GM19239 (cell line): Measurements from ENCODE around the gene LSM3.
A peak's percentile ranks its signal among the peaks of the same experiment; 100 is the strongest.
"Not testable (repeated sequence)": the region's sequence is repeated elsewhere in the genome, so short reads cannot be mapped to it uniquely, and the experiment has no call there.

Source experiments
- DNase-seq: peaks from one replicate; pipeline ENCODE4 v3.0.0; 2011; ENCODE audit warnings: low spot score; ENCODE audit not compliant: insufficient read length
- FAIRE-seq: peaks from 2 replicates; lab custom pipeline; 2011; peaks lifted over from hg19 to GRCh38; lab: Jason Lieb, UNC

The LSM3 gene

DNA sequence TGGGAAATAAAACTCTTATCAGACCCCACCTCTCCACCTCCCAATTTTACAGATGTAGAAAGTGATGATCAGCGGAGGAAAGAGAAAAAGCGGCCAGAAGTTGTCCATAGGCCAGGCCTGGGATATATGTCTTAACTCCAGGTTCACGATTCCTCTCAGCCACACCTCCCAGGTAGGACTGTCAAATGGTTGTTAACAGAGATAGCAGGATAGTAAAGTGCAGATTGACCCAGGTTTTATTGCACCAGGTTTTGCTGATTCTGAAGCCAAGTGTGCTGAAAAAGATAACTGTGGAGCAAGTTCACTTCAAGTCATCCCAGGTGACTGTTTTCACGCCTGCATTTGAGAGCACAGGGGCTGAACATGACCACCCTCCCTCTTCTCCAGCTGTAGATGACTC, 36.1 kb downstream of the LSM3 start:
- FAIRE-seq = no peak
- no peak for DNase-seq

DNA sequence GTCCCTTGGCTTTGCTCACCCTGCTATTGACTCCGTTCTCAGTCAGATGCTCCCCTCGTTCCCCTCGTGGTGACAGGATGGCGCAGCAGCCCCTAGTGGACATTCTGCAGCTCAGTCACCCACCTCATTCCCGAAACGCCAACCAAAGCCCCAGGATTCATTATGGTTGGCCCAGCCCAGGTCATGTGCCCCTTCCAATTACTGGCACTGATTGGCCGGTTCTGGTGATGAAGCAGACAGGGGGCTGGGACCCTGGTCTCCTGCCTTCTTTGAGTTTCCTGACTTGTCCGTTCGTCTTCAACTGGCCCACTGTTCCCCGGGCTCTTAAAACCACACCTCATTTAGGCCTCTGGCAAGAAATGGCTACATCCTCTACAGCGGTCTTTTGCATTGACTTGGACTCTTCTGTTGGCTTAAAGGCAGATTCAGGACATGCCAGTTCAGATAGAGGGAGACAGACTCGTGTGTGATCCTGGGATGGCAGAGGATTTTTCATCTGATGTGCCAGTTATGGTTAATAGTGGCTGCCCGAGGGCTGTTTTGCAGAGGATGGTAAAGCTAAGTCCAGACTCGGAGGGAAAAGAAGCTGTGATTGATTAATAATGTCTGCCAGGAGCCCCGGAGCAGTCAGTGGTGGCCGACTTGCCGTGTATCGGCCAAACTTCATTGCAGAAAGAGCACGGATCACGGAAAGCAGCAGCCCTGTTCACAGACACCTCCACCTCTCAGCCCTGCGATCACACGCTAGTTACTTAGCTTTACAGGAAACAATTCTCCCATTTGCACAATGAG, 37.8 kb downstream of the LSM3 start:
- DNase-seq (no peak), FAIRE-seq (no peak)

DNA sequence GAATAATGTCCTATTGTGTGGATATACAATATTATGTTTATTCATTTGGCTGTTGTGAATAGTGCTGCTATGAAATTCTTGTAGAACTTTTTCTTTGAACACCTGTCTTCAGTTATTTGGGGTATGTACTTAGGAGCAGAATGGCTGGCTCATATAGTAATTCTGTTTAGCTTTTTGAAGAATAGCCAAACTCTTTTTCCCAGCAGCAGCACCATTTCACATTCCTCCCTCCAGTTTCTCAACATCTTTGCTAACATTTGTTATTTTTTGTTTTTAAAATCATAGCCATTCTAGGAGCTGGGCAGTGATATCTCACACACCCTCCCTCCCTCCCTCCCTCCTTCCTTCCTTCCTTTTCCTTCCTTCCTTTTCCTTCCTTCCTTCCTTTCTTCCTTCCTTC, 39.7 kb downstream of the LSM3 start:
- no peak for DNase-seq
- no peak for FAIRE-seq

DNA sequence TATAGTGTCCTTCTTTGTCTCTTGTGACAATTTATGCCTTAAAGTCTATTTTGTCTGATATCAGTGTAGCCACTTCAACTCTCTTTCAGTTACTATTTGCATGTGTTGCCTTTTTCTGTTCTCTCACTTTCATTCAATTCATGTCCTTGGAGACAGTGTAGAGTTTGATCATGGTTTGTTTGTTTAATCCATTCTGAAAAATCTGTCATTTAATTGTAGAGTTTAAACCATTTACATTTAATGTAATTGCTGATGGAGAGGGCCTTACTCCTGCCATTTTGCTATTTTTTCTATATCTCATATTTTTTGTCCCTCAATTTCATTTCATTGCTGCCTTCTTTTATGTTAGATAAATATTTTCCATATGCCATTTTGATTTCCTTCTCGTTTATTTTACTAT, 42.3 kb downstream of the LSM3 start:
- FAIRE-seq = no peak
- DNase-seq = no peak

DNA sequence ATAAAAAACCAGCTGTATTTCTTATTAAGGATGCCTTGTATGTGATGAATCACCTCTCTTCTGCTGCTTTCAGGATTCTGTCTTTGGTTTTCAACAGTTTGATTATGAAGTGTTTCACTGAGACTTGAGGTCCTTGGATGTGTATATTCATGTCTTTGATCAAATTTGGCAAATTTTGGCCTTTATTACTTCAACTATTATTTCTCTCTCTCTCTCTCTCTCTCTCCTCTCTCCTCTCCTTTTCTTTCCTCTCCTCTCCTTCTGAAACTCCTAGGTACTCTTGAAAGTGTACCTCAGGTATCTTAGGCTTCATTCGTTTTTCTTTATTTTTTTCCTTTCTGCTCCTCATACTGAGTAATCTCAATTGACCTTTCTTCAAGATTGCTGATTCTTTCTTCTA, 43.3 kb downstream of the LSM3 start:
- FAIRE-seq = no peak
- DNase-seq = no peak

DNA sequence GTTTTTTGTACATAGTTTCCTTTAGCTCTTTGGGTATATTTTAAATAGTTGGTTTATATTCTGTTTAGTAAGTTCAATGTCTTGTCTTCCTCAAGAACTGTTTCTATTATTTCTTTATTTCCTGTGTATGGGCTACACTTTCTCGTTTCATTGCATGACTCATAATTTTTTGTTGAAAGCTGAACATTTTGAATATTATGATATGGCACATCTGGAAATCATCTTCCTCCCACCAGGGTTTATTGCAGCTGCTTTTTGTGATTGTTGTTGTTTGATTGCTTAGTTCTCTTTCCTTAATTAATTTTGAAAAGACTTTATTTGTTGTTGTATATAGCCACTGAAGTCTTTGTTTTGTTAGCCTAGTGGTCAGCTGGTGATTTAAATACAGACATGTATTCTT, 43.8 kb downstream of the LSM3 start:
- no peak for DNase-seq
- FAIRE-seq = no peak

DNA sequence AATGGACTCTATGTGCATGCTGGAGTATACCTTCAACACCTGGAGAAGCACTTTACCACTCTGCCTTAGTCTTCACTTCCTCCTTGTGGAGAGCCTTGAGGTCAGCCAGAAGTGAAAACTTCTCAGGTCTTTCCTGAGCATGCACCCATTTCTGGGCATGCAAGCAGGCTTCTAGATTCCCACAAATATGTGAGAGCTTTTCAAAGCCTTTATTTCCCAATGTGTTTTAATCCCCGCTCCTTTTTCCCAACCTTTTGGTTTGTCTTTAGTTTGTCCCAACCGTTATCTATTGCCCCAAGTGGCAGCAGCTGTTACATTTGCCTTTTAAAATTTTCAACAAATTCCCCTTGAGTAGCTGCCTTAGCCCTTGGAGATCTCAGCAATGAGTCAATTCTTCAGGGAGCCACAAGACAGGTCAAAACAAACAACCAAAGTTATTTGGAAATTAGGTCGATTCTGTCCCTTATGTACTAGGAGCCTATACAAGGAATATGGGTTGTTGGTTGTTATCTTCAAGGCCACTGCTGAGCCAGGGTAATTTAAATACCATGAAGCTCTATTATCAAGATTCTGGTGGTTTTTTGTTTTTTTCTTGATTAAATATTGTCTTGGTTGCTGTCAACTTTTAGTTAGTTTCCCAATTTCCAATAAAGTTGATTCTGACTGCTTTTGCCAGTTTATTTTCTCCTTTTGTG, 44.4 kb downstream of the LSM3 start:
- no peak for DNase-seq
- FAIRE-seq = no peak

DNA sequence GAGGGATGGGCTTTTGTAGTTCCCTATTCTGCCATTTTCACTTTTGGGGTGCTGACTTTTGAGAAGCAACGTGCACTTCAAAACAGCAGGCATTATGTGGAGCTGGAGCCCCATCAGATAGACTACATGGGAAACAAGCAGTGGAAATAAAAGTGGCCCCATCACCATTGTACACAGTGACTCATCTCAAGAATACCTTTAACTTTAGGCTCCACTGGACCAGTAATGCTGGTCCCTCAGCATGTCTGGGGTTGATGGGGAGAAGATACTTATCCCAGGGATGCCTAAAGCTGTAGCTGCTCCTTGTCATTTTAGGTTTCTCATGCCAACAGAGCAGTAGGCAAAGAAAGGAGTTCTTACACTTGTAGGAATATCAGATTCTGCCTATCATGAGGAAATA, 45.0 kb downstream of the LSM3 start:
- FAIRE-seq (peak; percentile 44), DNase-seq (no peak)

DNA sequence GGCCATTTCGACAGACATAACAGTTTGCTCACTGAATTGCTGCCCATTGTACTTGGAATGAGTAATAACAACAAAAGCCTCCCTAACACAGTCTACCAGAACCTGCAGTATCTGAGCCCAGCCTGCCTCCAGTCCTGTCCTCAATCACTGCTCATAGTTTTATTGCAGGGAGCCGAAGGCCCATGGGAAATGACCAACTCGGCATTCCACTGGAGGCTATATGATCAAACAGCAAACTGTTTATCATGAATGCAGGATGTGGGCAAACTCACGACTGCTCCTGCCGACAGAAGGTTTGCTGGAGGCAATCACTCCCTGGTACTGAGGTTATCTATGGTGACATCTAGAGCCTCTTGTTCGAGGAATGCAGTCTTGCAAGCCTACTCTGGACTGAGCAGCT, 46.3 kb downstream of the LSM3 start:
- FAIRE-seq (no peak), DNase-seq (no peak)

DNA sequence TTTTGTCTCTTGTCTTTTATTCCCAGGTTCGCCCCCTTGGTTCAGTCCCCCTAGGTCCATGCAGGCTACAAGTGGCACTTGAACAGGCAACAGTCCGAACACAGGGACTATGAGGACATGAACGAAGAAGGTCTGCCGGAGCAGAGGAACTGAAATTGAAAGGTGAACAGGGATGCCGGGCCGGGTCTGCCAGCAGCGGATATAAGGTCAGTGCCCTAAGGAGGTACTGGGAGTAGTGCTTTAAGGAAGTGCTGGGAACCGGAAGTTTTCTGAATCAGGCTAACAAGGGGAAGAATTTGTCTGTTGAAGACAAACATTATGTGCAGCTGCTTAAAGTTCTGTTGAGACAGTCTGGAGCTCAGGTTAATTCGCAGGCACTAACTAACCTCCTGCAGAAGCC, 46.8 kb downstream of the LSM3 start:
- no peak for DNase-seq
- no peak for FAIRE-seq

DNA sequence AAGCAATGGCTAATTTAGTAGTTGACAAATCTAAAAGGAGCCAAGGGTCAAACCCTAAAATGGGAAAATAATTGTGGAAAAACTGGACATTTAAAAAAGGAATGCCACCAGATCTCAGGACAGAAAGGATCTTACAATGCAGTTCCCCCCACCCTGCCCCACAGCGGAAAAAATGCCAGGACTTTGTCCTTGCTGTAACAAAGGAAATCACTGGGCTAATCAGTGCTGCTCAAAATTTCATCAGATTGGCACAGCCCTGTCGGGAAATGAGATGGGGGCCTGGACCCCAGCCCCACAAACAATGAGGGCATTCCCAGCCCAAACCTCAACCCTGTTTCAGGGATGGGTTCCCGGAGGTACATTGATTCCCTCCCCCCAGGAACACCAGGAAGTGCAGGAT, 47.7 kb downstream of the LSM3 start:
- FAIRE-seq, DNase-seq: not testable (repeated sequence)

DNA sequence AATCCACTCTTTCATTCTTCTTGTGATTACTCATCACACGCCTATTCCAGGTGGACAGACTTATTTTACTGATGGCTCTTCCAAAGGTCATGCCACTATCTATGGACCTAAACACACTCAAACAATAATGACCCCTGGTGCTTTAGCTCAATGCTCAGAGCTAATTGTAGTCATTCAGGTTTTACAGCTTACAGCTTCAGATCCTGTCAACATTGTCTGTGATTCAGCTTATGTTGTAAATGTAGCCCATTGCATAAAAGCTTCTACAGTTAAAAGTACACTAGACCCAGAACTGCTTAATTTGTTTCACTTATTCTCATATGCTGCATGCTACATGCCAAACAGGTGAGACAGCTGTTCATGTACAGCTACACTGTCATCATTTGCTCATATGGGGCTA, 49.2 kb downstream of the LSM3 start:
- DNase-seq (no peak), FAIRE-seq (no peak)

DNA sequence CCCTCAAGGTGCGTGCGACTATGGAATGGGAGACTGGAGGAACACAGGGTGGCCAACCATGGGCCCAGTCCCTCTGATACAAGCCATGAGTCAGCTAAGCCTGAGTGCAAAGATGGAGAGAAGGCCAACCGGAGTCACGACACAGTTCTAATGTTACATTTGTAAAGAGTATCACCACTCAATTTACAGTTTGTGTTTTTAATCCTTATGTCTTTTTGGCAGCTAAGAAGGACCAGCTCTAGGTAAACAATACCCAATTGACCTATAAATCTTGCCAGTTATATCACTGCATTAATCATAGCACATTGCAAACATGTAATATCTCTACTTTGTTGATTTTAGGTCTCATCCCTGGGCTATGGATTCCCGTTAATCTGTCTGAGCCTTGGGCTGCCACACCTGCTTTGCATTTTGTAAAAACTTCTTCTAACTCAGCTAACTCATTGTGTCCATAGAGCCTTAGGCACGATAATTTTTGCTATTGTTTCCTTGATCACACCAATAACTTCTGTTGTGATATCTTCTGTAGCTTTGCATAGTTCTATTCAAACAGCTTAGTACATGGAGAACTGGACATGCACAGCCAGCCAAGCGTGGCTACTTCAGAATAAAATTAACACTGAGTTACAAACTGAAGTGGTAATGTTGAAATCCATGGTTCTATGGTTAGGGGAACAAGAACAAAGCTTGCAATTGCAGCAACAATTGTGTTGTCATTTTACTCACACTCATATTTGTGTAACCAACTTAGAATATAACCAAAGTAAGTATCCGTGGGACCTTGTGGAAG, 50.3 kb downstream of the LSM3 start:
- FAIRE-seq = no peak
- no peak for DNase-seq

DNA sequence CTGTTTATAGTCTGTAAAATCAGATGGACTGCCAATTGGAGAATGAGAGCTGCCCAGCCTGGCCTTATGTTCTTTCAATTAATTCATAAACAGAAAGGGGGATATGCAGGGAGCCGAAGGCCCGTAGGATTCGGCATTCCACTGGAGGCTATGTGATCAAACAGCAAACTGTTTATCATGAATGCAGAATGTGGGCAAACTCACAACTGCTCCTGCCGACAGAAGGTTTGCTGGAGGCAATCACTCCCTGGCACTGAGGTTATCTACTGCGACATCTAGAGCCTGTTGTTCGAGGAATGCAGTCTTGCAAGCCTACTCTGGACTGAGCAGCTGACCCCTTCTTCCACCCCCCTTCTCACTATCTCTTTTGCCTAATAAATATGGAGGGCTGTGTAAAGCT, 51.1 kb downstream of the LSM3 start:
- not testable (repeated sequence) for FAIRE-seq, DNase-seq

DNA sequence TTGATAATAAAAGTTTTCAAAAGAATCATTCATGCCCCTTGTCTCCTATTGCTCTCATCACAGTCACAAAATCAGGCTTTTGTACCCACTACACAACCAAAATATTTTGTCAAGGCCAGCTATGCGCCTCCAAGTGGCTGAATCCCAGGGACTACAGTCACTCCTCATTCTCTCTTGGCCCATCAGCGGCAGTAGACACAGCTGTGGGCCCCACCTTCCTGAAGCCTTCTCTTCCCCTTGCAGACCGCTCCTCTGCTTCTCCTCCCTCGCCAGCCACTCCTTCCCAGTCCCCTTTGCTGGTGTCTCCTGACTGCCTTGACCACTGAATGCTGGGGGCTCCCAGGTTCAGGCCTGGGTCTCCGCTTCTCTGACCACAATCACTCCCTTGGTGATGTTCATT, 52.1 kb downstream of the LSM3 start:
- FAIRE-seq (no peak), DNase-seq (no peak)

DNA sequence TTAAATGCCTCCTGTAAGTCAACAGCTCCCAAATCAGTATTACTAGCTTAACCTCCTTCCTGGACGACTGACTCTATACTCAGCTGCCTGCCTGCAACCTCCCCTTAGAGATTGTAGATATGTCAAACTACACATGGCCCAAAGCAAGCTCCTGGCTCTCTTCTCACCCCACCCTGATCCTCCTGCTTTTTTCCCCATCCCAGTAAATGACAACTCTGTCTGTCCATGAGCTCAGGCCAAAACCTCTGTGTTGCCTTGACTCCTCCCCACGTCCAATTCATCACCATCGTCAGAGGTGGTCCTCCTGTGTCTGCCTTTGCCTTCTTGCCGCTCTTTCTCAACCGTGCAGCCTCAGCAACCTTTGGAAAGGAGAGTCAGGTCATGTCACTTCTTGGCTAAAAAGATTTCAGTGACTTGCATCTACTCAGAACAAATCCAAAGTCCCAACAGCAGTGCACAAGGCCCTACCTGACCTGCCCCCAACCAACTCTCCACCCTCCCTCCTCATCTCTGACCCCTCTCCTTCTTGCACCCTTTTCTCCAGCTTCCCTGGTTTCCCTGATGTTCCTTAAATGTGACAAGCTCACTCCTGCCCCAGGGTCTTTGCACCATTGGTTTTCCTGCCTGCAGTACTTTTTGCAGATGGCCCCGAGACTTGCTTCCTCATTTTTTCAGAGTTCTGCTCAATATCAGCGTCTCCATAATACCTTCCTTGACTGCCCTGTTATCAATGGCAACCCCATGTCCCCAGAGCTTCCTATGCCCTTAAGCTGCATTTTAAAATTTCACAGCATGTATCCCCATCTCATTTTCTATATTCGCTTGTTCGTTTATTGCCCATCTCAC, 52.8 kb downstream of the LSM3 start:
- FAIRE-seq = no peak
- DNase-seq = no peak

DNA sequence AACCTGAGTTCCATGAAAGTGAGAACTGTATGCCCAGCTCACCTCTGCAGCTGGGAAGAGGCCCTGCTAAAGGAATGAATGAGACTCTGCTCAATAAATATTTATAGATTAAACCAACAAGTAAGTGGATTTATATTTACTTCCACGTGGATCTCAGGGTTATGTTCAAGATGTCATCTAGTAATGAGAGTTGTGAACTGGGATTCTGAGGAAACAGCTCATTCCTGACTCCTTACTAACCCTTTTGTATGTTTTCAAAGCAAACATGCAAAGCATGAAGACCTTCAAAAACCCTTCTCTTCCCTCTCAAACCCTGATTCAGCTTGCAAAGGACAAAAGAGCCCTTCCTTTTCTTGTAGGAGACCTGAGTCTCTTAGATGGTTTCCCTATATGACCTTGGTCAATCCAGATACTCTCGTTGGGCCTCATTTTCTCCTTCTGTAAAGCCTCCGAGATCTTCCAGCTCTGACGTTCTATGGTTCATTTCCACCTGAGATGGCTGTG, 53.4 kb downstream of the LSM3 start:
- DNase-seq = no peak
- FAIRE-seq = no peak

DNA sequence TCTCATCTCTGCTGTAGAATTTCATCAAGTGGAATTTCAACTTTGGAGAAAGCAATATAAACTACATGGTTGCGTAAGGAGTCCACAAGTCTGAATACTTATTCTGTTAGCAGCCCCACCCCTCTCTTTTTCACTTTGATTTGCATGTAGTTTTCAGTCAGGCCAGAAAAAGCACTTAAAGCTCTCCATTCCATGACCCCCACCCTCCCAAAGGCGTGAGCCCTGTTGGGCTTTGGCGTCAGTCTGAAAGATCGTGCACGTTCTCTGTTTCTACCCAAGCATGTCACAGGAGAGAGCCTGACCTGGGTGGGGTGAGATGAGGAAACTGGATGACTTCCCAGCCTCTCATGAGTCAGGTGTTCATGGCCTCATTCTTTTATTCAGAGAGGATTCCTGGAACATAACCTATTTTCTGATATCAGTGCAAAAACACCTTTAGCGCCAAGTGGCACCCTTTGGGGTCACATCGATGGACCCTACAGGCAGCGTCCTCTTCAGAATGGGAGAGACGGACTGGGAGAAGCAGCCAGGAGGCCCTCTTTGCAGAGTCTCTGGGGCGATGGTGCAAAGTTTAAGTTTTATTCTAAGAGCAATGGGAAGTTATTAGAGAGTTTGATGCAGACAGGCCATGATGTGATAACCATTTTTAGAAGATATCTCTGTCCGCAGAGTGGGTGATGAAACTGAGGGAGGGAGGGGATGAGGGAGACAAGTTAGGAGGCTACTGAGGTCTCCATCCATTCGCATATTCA, 55.8 kb downstream of the LSM3 start:
- no peak for FAIRE-seq
- no peak for DNase-seq
